ENCODE measurements around the gene NCKAP1. TPM values are rescaled to one million over a fixed set of nuclear protein-coding genes. Genes with fewer than 3 reads are reported as not detected.

Gene NCKAP1
- total RNA-seq, 1 experiment from 2014 or later, result 115 TPM

GRCh38 chr2:183072177-183072576, 33.9 kb upstream of the NCKAP1 start:
- no peak overlapping the region for H2AFZ ChIP-seq (ENCODE audit: low read depth, low read length, poor library complexity, severe bottlenecking)
- intact Hi-C loops (cut with micrococcal nuclease), result no loop called here
- ChIA-PET POLR2A (no interaction called here), CTCF (no interaction called here), RAD21 (ENCODE audit: low non-redundant PET in 1 of 2, low total read pairs in 2 of 2, uncharacterized antibody in 2 of 2, unreplicated experiment in 2 of 2) (no interaction called here)
- no peaks in the 10 kb centered on the region for H3K9me2 ChIP-seq (ENCODE audit: insufficient read depth)
- H3K9me3 ChIP-seq (ENCODE audit: control insufficient read depth in 1 of 2, insufficient read depth in 1 of 2, low read depth in 1 of 2, low read length in 2 of 2), result peaks cover 7 to 11% of the 10 kb centered on the region in 2 experiments; a peak in 2 of 4 replicates
- no peaks in the 10 kb centered on the region for H4K20me1 ChIP-seq (ENCODE audit: insufficient read depth)
- no peaks in the 10 kb centered on the region for H3K4me1 ChIP-seq (ENCODE audit: control insufficient read depth in 1 of 2, insufficient read depth in 2 of 2, low read length in 2 of 2)
- H3K27me3 ChIP-seq (ENCODE audit: insufficient read depth, low read length), result no peaks in the 10 kb centered on the region
- DNase-seq (ENCODE audit: low read depth, low spot score) (no peak), ATAC-seq (no peak)
- no peak overlapping the region for H3K4me2 ChIP-seq (ENCODE audit: low read length)
- H3K4me3 ChIP-seq (replicated peaks in 1 of 2; ENCODE audit: low read depth in 1 of 2, low read length in 2 of 2), result no peak overlapping the region
- H3K27ac ChIP-seq (ENCODE audit: low read depth, low read length), result no peak overlapping the region
- no peaks in the 10 kb centered on the region for H3K79me2 ChIP-seq (ENCODE audit: insufficient read depth, low read length)
- TF ChIP-seq ATF3 (IDR thresholded peaks at IDR 0.05) (no peak), ZFX (IDR thresholded peaks at IDR 0.05) (no peak), SIN3A (IDR thresholded peaks at IDR 0.05; ENCODE audit: low read depth) (no peak), REST (IDR thresholded peaks at IDR 0.05; ENCODE audit: low read depth) (no peak), EZH2phosphoT487 (IDR thresholded peaks at IDR 0.05; ENCODE audit: borderline replicate concordance) (no peak), ELF1 (IDR thresholded peaks at IDR 0.05; ENCODE audit: borderline replicate concordance, low read depth) (no peak), MAX (IDR thresholded peaks at IDR 0.05) (no peak), ZNF274 (IDR thresholded peaks at IDR 0.05; ENCODE audit: low read depth, low read length) (no peak), POLR2A (IDR thresholded peaks at IDR 0.05; ENCODE audit: borderline replicate concordance, extremely low read depth, insufficient read depth, insufficient read length) (no peak), SP1 (IDR thresholded peaks at IDR 0.05; ENCODE audit: low read depth) (no peak), EGR1 (IDR thresholded peaks at IDR 0.05; ENCODE audit: low read depth) (no peak), SRF (IDR thresholded peaks at IDR 0.05; ENCODE audit: low read depth) (no peak), CBX3 (IDR thresholded peaks at IDR 0.05; ENCODE audit: low read depth) (no peak), CTCF (IDR thresholded peaks at IDR 0.05 in 2 of 3, conservative IDR thresholded peaks at IDR 0.05 in 1 of 3; ENCODE audit: borderline replicate concordance in 1 of 3, insufficient read depth in 1 of 3, low read depth in 2 of 3, low read length in 2 of 3) (no peak), YY1 (IDR thresholded peaks at IDR 0.05; ENCODE audit: extremely low read depth, insufficient replicate concordance, low read depth, low read length) (no peak), JUND (IDR thresholded peaks at IDR 0.05) (no peak), ZBTB33 (IDR thresholded peaks at IDR 0.05; ENCODE audit: extremely low read depth, insufficient replicate concordance, low read length) (no peak), TCF7L2 (IDR thresholded peaks at IDR 0.05; ENCODE audit: borderline replicate concordance, extremely low read depth, insufficient read depth, insufficient read length) (no peak)
- no peak overlapping the region for H3K9ac ChIP-seq (ENCODE audit: low read length)
- no peaks in the 10 kb centered on the region for H3K36me3 ChIP-seq (ENCODE audit: control insufficient read depth in 1 of 2, insufficient read depth in 2 of 2, low read length in 2 of 2)
- BruUV-seq (replicated peaks), result no TSS peak
